Measurements from ENCODE around the gene ARPC1B.
A peak's percentile ranks its signal among the peaks of the same experiment; 100 is the strongest.
"Not testable (repeated sequence)": the region's sequence is repeated elsewhere in the genome, so short reads cannot be mapped to it uniquely, and the experiment has no call there.

Gene ARPC1B

GRCh38 chr7:99368750-99369389 lies 5.7 kb upstream of the ARPC1B start:
- DNase-seq (ENCODE audit: low read depth, low spot score), result no peak

DNA sequence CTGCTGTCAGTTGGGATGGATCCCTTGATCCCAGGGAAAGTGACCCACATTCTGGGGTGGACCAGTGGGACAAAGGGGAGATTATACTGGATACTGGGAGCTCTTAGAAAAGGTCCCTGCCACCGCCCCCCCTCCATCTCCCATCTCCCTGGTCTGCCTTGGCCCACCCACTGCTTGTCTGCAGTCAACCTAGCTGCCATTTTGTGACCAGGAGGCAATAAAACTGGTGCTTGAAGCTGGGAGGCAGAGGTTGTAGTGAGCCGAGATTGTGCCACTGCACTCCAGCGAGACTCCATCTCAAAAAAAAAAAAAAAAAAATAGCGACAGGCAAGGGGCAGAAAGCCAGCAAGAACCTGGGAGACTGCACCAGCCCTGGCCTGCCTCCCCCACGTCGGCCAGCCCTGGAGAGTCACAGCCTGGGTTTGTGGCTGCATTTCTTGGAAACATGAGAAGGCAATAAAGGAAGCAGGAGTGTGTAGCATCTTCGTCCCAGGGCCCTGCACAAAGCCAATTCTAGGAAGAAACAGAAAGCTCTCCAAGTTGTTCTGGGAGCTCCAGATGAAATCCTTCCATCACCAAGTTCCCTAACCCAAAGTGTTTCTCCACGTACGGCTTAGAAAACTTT lies 4.7 kb upstream of the ARPC1B start:
- no peak for DNase-seq (ENCODE audit: low read depth, low spot score)

GRCh38 chr7:99371376-99371920 lies 3.1 kb upstream of the ARPC1B start:
- DNase-seq (ENCODE audit: low read depth, low spot score), result no peak

DNA sequence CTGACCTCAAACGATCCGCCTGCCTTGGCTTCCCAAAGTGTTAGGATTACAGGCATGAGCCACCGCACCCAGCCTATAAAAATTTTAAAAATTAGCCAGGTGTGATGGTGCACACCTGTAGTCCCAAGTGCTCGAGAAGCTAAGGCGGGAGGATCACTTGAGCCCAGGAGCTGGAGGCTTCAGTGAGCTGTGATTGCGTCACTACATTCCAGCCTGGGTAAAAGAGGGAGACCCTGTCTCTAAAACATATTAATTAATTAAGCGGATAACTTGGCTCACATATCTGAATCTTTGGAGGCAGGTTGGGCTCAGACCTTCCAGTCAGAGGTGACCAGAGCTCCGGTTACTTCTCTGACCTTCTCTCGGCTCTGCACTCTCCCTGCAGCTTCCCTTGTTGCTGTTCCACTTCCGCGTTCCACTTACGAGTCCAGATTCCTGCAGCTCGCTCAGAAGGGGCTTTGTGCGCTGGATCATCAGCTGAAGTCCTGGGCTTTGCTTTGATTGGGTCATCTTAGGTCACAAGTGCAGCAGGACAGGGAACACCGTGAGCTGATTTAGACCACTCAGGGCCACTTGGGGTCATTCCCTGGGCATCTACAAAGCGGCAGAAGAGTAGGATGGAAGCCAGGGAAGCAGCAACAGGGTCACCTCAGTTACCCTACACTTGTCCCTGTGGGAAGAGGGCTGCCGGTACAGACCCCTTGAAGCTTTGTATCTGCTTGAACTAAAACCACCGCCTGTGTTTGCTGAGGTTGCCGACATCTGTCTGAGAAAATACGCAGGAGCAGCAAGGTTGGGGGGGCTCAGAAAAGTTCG lies 2.0 kb upstream of the ARPC1B start:
- no peak for DNase-seq (ENCODE audit: low read depth, low spot score)

DNA sequence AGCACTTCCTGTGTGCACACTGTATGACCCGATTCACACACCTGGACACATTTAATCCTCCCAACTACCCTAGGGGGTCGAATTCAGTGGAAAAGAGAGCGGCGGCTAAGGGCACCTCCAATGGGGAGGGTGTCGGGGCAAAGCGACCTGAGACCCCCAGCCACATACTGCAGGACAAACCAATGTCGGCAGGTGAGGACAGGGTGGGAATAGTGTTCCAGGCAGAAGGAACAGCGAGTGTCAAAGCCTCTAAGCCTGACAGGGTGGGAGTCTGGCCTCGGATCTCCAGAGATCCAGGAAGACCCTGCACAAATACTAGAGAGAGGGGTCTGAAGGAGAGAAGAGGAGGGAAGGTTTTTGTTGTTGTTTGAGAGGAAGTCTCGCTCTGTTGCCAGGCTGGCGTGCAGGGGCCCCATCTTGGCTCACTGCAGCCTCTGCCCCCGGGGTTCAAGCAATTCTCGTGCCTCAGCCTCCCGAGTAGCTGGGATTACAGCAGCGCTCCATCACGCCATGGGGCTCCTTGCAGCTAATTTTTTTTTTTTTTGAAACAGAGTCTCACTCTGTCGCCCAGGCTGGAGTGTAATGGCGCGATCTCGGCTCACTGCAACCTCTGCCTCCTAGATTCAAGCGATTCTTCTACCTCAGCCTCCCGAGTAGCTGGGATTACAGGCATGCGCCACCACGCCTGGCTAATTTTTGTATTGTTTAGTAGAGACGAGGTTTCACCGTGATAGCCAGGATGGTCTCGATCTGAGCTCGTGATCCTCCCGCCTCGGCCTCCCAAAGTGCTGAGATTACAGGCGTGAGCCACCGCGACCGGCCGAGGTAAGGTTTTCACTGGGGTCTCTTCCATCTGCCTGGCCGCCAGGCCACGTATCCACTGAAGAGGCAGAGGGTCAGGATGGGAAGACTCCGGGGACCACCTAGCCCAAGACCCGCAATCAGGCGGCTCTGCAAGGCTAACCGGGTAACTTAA lies 1.2 kb upstream of the ARPC1B start:
- DNase-seq (ENCODE audit: low read depth, low spot score), result no peak

DNA sequence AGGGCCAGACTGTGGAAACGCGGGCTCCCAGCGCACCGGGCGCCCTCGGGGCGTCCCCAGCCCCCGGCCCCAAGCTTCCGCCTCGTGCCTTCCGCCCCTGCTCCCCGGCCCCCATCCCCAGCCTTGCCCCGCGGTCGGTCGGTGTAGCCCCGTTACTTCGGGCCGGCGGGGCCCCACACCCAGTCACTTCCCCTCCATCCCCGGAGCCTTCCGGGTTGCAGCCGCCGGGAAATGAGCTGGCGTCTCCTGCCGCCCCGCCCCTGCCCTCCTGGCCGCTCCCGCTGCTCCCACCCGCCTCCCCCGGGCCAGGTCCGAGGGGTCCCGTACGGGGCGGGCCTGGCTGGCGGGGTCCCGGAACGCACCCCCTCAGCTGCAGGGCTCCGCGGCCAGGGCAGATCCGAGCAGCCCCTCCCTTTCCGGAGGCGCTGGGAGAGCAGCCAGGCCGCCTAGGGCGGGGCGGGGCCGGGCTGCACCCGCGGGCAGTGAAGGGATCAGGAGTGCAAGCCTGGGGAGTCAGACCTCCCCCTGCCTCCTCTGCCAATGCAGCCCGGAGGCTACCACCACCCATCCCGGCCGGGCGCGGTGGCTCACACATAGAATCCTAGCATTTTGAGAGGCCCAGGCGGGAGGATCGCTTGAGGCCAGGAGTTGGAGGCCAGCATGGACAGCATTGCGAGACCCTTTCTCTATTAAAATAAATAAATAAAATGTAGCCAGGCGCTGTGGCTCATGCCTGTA lies 709 bp downstream of the ARPC1B start:
- no peak for DNase-seq (ENCODE audit: low read depth, low spot score)

DNA sequence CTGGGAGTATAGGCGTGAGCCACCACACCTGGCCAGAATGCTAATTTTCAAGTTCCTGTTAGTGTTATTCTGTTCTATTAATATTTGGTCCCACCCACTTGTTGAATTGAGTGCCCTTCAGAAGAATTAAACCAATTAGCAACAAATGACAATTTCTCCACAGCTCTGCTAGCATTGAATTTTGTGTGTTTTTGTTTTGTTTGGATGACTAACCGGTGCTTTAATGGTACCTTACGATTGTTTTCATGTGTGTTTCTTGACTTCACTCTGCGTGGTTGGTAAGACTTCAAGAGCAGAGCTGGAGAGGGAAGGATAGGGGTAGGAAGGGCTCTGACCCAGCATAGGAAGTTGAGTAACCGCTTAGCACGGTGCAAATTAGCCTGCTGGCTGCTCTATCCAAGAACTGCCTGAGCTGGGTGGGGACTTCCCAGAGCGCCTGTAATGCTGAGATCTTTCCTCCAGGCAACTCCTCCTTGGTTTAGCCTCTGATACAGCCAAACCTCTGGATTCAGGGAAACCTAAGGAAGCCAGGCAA lies 4.6 kb downstream of the ARPC1B start:
- DNase-seq (ENCODE audit: low read depth, low spot score), result peak; percentile 41

DNA sequence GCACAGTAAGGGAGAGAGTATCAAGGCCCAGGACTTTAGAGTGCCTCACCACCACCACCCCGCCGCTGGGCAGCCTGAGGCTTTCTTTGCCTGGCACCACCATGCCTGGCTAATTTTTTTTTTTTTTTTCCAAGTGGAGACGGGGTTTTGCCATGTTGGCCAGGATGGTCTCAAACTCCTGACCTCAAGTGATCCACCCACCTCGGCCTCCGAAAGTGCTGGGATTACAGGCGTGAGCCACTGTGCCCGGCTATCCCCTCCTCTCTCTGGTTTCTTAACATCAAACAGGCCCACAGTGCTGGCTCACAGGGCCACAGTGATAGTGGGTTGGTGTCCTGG lies 5.1 kb downstream of the ARPC1B start:
- DNase-seq (ENCODE audit: low read depth, low spot score), result not testable (repeated sequence)

DNA sequence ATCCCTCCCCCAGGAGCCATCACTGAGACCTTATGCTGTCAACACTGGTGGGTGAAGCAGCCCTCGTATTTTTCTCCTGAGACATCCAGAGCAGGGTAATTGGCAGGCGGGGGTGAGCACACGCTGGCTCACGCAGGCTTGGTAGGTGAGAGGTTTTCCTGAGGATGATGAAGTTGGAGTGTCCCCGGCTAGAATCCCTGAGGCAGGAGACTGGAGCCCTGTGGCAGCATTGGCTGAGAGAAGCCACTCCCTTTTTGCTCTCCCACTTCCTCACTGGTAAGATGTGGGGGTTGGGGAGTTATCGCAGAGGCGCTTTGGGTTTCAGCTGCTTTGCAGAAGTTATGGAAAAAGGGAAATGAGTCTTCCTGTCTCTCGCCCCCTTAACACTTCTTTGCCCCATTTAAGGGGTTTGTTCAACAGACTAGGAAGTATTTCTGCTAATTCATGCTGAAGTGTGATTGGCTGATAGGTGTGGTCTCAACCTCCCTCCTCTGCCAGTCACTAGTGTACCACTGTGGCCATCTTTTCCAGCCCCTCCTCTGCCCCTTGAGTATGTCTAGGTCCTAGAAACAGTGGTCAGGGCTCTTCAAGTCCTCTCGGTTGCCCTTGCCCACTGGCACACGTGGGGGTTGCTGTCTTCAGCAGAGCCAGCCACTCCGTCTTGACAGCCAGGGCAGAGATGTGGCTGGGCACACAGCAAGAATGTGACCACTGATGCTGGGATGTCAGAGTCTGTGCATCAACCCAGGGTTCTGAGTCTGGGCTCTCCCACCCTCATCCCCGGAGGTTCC lies 5.7 kb downstream of the ARPC1B start:
- DNase-seq (ENCODE audit: low read depth, low spot score), result no peak

DNA sequence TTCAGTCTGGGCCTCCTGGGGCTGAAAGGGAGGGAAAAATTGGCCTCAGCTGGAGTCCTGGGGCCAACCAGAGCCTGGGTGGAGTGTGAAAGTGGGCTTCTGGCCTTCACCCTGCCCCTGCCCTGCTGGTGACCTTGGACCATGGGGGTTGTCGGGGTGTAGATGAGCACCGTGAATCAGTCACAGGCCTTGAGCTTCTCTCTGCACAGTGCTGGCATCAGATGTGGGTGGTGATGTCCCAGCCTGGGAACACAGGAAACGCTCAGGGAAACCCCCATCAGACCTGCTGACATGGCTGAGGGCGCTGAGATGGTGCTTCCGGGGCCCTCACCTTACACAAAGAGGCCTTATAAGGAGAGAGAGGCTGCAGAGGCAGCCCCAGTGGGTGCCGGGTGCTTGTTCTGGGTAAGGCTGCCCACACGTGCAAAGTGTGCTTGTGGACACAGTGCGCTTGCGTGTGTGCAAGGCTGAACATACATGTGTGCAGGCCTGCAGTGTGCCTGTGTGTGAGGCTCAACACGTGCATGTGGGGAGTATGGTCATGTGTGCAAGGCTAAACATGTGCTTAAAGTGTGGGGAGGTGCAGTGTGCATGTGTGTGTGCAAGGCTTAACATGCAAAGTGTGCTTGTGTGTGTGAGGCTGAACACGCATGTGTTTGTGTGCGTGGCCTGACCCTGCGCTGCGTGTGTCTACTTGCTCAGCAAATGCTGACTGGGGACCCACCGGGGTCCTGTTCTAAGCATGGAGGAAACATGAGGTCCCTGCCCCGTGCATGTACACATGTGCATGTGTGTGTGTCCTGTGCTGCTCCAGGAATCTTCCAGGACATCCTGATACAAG lies 6.5 kb downstream of the ARPC1B start:
- DNase-seq (ENCODE audit: low read depth, low spot score), result no peak

DNA sequence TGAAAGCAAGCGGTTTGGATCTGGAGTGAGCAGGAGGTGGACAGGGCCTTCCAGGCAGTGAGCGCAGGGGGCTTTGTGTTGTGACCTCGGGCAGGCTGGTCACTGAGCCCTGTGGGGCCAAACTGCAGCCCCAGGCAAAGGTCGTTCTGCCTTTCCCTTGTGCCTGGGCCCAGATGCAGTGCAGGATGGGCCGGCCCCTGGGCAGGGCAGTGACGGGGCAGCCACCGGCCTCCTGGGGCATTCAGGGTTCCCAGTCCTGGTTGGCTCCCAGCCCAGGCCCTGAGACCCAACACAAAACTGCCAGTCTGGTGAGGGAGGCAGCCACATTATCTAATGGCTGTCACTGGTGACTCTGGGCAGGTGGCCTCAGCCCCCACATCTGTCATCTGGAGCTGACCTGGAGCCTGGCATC lies 7.1 kb downstream of the ARPC1B start:
- no peak for DNase-seq (ENCODE audit: low read depth, low spot score)

- DNase-seq (ENCODE audit: low read depth, low spot score), result no peak
These were observed 8.7 kb downstream of the ARPC1B start for GRCh38 chr7:99383203-99383602.

DNA sequence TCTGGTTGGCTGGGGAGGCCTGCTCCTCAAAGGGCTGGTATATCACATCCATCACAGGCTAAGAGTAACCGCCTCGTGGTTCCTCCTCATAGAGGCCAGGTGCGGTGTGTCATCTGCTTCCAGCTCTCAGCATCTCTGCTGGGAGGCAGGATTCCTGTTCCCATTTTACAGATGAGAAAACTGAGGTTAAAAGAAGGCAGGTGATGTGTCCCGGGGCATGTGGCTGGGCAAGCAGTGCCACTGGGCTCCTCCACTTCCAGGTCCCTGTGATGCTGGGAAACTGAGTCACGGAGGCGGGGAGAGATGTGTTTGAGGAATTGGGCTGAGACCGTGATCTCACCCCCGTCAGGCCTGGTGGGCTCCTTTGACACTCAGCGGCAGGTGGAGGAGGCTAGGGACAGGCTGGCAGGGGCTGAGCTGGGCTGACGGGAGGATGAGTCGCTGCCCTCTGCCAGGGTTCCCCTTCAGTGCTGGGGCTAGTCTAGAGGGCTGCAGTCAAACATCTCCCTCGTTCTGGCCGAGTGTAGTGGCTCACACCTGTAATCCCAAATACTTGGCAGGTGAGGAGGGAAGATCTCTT lies 9.4 kb downstream of the ARPC1B start:
- no peak for DNase-seq (ENCODE audit: low read depth, low spot score)

DNA sequence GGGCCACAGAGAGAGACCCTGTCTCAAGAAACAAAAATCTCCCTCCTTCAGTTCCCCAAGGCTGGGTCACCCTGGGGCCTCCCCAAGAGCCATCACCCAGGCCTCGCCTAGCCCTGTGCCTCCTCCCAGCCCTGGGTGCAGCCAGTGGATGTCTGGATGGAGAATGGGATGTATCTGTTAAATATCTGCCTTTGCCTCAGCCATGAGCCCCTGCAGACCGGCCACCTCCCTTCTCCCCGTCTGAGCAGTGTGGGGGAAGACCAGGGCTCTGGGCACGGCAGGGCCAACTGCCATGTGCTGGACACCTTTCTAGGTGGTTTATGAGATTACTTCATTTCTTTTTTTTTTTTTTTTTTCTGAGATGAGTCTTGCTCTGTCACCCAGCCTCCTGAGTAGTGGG lies 10.0 kb downstream of the ARPC1B start:
- DNase-seq (ENCODE audit: low read depth, low spot score), result no peak

DNA sequence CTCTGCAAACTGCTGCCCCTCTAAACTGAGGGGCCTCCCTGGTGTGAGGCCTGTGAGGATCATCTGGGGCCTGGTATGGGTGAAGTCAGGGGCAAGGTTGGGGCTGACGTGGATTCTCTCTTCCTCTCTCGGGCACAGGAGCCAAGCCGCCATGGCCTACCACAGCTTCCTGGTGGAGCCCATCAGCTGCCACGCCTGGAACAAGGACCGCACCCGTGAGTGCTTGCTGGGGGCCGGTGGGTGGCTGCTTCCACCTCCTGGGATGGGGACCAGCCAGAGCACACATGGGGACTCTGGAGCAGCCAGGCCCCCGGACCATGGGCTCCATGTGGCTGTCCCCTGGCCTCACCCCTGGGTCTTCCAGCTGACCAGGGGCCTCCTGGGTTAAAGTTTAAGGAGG lies 11.0 kb downstream of the ARPC1B start:
- no peak for DNase-seq (ENCODE audit: low read depth, low spot score)

GRCh38 chr7:99386584-99387238 lies 12.2 kb downstream of the ARPC1B start:
- no peak for DNase-seq (ENCODE audit: low read depth, low spot score)

GRCh38 chr7:99387239-99387635 lies 12.7 kb downstream of the ARPC1B start:
- not testable (repeated sequence) for DNase-seq (ENCODE audit: low read depth, low spot score)

DNA sequence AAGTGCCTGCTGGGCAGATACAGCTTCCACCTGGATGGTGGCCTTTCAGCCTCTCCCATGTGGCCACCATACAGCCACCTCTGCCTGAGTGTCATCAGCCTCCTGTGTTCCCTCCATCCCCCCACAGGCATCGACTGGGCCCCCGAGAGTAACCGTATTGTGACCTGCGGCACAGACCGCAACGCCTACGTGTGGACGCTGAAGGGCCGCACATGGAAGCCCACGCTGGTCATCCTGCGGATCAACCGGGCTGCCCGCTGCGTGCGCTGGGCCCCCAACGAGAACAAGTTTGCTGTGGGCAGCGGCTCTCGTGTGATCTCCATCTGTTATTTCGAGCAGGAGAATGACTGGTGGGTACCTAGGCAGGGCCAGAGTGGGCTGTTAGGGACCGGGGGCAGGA lies 13.4 kb downstream of the ARPC1B start:
- DNase-seq (ENCODE audit: low read depth, low spot score), result no peak

All from smooth muscle cell of the brain vasculature (primary cell).